Measurements from ENCODE around the gene RPUSD4.

DNA sequence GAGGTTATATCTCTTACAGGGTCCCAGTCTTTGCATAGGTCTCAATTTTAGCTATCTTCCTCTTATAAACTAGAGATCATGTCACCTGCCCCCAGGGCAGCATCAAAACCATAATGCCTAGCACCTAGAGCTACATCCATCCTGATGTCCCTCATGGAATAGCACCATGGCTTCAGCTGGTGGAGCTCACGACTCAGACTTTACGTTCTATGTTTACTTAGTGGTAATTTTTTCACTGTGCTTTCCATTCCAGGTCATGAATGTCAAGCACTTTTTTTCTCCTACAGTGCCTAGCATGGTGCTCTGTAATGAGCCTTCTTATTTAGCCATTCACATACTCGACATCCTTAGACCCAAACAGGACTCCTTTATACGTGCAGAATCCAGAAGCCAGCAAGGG is 58.4 kb downstream of the RPUSD4 start:
- TF ChIP-seq CTCF (IDR thresholded peaks at IDR 0.05; ENCODE audit: poor library complexity, severe bottlenecking) (no peak), EZH2 (IDR thresholded peaks at IDR 0.05; ENCODE audit: borderline replicate concordance, insufficient read depth, low read length, poor library complexity, severe bottlenecking) (no peak)
